HEK293T (cell line): ENCODE measurements around the gene RBP3.

Experiments used
- BHLHE40 ChIP-seq: fragments of 450-650 bp; IDR thresholded peaks from 2 replicates; pipeline ENCODE4 v1.6.1; 2016; ENCODE audit warnings: mild to moderate bottlenecking, moderate library complexity, borderline replicate concordance
- FOXA1 ChIP-seq: fragments of 450-650 bp; IDR thresholded peaks from 2 replicates; pipeline ENCODE4 v1.6.1; 2016; ENCODE audit warnings: mild to moderate bottlenecking
- FOXK2 ChIP-seq: fragments of 450-650 bp; IDR thresholded peaks from 2 replicates; pipeline ENCODE4 v1.6.1; 2016; ENCODE audit warnings: mild to moderate bottlenecking
- FOXM1 ChIP-seq: fragments of 450-650 bp; IDR thresholded peaks from 2 replicates; pipeline ENCODE4 v1.6.1; 2017; ENCODE audit warnings: mild to moderate bottlenecking, borderline replicate concordance
- HDGF ChIP-seq: fragments of 450-650 bp; IDR thresholded peaks from 2 replicates; pipeline ENCODE4 v1.6.1; 2017; ENCODE audit warnings: antibody characterized with exemption, borderline replicate concordance
- L3MBTL2 ChIP-seq: fragments of 450-650 bp; conservative IDR thresholded peaks from 2 replicates; pipeline ENCODE4 v1.6.1; 2016; ENCODE audit warnings: mild to moderate bottlenecking
- NFRKB ChIP-seq: fragments of 450-650 bp; IDR thresholded peaks from 2 replicates; pipeline ENCODE4 v1.6.1; 2016; ENCODE audit warnings: mild to moderate bottlenecking, moderate library complexity
- SP1 ChIP-seq: fragments of 450-650 bp; IDR thresholded peaks from 2 replicates; pipeline ENCODE4 v1.6.1; 2017
- SUZ12 ChIP-seq: fragments of 450-650 bp; IDR thresholded peaks from 2 replicates; pipeline ENCODE4 v1.6.1; 2016; ENCODE audit warnings: mild to moderate bottlenecking
- TARDBP ChIP-seq: fragments of 450-650 bp; IDR thresholded peaks from 2 replicates; pipeline ENCODE4 v1.6.1; 2016
- ZNF384 ChIP-seq: fragments of 450-650 bp; IDR thresholded peaks from 2 replicates; pipeline ENCODE4 v1.6.1; 2016
- TF ChIP-seq, protein P1 (sequence below): fragments of 450-650 bp; IDR thresholded peaks from 2 replicates; pipeline ENCODE4 v1.6.1; 2016

DNA sequence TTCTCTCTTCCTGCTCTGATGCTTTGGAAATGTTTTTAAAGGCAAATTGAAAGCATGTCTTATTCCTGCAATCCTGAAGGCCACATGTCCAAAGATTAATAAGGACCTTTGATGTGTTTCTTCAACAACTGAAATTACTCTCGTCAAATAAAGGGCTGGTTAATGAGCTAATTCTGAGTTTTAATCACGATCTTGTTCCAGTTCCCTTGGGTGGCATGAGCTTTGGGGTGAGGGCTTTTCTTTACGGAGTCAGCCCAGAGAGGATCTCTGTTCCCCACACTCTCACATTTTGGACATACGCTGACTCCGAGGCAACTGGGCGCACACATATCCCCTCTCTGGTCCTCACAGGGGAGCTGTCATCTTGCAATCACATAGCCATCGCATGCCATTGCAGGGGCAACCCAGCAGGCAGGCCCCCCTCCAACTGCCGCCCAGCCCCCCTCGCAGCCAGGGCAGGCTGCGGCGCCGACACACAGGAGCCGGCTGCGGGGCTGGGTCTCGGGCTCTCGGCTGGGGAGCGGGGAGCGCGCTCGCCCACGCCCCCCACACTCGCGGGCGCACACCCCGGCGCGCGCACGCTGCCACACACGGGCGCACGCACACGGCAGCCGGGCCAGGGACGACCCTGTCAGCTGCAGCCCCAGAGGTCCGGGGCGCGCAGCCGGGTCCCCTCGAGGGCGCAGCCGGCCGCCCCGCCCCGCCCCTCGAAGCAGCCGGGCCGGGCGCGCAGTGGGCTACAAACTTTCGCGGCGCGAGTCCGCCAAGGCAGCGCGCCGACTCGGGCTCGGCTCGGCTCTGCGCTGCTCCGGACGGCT lies 48.3 kb upstream of the RBP3 start, which contains the start of gene GDF10:
- TF ChIP-seq SP1 (no peak), FOXM1 (no peak), L3MBTL2 (no peak), FOXK2 (no peak), TARDBP (no peak), FOXA1 (no peak), HDGF (no peak), NFRKB (no peak), SUZ12 (no peak), ZNF384 (no peak), BHLHE40 (no peak)
- TF ChIP-seq, protein P1, sequence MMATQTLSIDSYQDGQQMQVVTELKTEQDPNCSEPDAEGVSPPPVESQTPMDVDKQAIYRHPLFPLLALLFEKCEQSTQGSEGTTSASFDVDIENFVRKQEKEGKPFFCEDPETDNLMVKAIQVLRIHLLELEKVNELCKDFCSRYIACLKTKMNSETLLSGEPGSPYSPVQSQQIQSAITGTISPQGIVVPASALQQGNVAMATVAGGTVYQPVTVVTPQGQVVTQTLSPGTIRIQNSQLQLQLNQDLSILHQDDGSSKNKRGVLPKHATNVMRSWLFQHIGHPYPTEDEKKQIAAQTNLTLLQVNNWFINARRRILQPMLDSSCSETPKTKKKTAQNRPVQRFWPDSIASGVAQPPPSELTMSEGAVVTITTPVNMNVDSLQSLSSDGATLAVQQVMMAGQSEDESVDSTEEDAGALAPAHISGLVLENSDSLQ: no peak
